Endometrial microvascular endothelial cells (primary cell): ENCODE results near the gene STUM. TPM values are rescaled to one million over a fixed set of nuclear protein-coding genes. Genes with fewer than 3 reads are reported as not detected.

Experiments
- in situ Hi-C: cut with HindIII; loops from 2 replicates; pipeline ENCODE4 v1.10.0; 2017; ENCODE audit warnings: low sequenced_read_pairs, low pct_unique_long_range_greater_than_20kb; ENCODE audit errors: inconsistent ontology term
- total RNA-seq: library from RNA; depleted of rRNA; stranded (reverse); fragments of >200 nt; gene quantifications from one replicate; pipeline ENCODE4 v1.2.3, GENCODE V29; 2015; ENCODE audit errors: inconsistent ontology term

The STUM gene
- total RNA-seq, 1 donor from 2014 or later, result not detected

GRCh38 chr1:226531360-226532093 is 17.0 kb upstream of the STUM start:
- in situ Hi-C loops, result no loop called here

- in situ Hi-C loops, result no loop called here
These were observed 16.0 kb upstream of the STUM start for GRCh38 chr1:226532553-226532952.

GRCh38 chr1:226533220-226533619 is 15.3 kb upstream of the STUM start:
- in situ Hi-C loops, result no loop called here

GRCh38 chr1:226534098-226534497 is 14.5 kb upstream of the STUM start:
- in situ Hi-C loops, result no loop called here

GRCh38 chr1:226534645-226535044 is 13.9 kb upstream of the STUM start:
- in situ Hi-C loops, result no loop called here

GRCh38 chr1:226535666-226536065 is 12.9 kb upstream of the STUM start:
- in situ Hi-C loops, result no loop called here

- in situ Hi-C loops, result no loop called here
These were observed 7.3 kb upstream of the STUM start for GRCh38 chr1:226541231-226541630.

- in situ Hi-C loops, result no loop called here
These were observed 6.6 kb upstream of the STUM start for GRCh38 chr1:226541631-226542622.

- in situ Hi-C loops, result no loop called here
These were observed 5.9 kb upstream of the STUM start for GRCh38 chr1:226542623-226543103.

GRCh38 chr1:226545836-226546596 is 2.5 kb upstream of the STUM start:
- in situ Hi-C loops, result no loop called here

- in situ Hi-C loops, result no loop called here
These were observed 1.6 kb upstream of the STUM start for GRCh38 chr1:226546926-226547325.

GRCh38 chr1:226547754-226548191 is 791 bp upstream of the STUM start:
- in situ Hi-C loops, result no loop called here

- in situ Hi-C loops, result no loop called here
These were observed 751 bp downstream of the STUM start for GRCh38 chr1:226549094-226549936.

GRCh38 chr1:226549937-226550671 is 1.5 kb downstream of the STUM start:
- in situ Hi-C loops, result no loop called here

GRCh38 chr1:226550672-226551041 is 2.1 kb downstream of the STUM start:
- in situ Hi-C loops, result no loop called here

GRCh38 chr1:226551299-226551698 is 2.7 kb downstream of the STUM start:
- in situ Hi-C loops, result no loop called here

- in situ Hi-C loops, result no loop called here
These were observed 3.5 kb downstream of the STUM start for GRCh38 chr1:226552061-226552460.
